Measurements from ENCODE around the gene SLC22A23. TPM values are rescaled to one million over a fixed set of nuclear protein-coding genes. Genes with fewer than 3 reads are reported as not detected.

The SLC22A23 gene
- total and polyA plus RNA-seq, 4 donors, result 4.9 to 45.4 (median 19.7) TPM

DNA sequence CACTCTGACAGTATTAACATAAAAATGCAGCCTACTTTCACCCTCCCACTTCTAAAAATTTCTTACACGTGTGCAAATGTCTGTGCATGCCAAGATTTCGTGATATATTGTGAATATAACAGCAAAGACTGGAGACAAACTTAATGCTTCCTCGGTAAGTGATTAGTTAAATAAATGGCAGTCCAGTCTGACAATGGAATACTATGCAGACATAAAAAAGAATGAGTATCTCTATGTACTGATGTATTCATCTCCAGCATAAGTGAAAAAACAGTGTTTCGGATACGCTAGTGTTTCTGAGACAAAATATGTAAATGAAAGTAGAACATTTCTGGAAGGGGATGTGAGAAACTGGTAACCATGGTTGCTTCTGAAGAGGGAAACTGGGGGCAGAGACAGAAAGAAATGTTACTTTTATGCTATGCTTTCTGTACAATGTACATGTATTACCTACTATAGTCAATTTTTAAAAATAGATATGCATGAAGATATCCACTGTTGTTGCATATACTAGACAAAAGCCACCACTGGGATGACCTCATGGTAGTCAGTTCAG lies 7.0 kb downstream of the SLC22A23 start (continued):
- TF ChIP-seq, protein P1, sequence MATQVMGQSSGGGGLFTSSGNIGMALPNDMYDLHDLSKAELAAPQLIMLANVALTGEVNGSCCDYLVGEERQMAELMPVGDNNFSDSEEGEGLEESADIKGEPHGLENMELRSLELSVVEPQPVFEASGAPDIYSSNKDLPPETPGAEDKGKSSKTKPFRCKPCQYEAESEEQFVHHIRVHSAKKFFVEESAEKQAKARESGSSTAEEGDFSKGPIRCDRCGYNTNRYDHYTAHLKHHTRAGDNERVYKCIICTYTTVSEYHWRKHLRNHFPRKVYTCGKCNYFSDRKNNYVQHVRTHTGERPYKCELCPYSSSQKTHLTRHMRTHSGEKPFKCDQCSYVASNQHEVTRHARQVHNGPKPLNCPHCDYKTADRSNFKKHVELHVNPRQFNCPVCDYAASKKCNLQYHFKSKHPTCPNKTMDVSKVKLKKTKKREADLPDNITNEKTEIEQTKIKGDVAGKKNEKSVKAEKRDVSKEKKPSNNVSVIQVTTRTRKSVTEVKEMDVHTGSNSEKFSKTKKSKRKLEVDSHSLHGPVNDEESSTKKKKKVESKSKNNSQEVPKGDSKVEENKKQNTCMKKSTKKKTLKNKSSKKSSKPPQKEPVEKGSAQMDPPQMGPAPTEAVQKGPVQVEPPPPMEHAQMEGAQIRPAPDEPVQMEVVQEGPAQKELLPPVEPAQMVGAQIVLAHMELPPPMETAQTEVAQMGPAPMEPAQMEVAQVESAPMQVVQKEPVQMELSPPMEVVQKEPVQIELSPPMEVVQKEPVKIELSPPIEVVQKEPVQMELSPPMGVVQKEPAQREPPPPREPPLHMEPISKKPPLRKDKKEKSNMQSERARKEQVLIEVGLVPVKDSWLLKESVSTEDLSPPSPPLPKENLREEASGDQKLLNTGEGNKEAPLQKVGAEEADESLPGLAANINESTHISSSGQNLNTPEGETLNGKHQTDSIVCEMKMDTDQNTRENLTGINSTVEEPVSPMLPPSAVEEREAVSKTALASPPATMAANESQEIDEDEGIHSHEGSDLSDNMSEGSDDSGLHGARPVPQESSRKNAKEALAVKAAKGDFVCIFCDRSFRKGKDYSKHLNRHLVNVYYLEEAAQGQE (IDR thresholded peaks at IDR 0.05), result no peak
- no peak for TF ChIP-seq RXRA (IDR thresholded peaks at IDR 0.05)
- TF ChIP-seq GABPA (IDR thresholded peaks at IDR 0.05 in 1 of 2, conservative IDR thresholded peaks at IDR 0.05 in 1 of 2), result no peak
- no peak for TF ChIP-seq HNF4A (conservative IDR thresholded peaks at IDR 0.05)

DNA sequence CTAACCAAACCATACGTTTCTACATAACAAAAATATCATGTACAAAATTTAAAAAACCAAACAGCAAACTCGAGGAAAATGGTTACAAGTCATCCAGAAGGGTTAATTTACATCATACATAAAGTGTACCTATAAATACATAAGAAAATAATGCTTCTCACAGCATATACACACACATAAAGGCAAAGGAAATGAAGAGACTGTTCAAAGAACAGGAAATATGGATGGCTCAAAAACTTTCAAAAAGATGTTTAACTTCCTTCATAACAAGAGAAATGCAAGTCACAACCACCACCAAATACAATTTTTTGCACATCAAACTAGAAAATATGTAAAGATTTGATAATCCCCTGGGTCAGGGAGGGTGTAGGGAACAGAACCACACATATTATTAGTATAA lies 7.5 kb downstream of the SLC22A23 start:
- no peak overlapping the region for H3K9ac ChIP-seq (ENCODE audit: low read depth in 1 of 2, low read length in 2 of 2)
- no peak for TF ChIP-seq HNF4G (IDR thresholded peaks at IDR 0.05)
- no peak for TF ChIP-seq FOXA2 (IDR thresholded peaks at IDR 0.05)
- TF ChIP-seq, protein P1 (IDR thresholded peaks at IDR 0.05), result no peak
- H3K9me3 ChIP-seq (ENCODE audit: control insufficient read depth in 4 of 4, low read length in 3 of 4), result no peaks in the 10 kb centered on the region
- no peak overlapping the region for H3K27ac ChIP-seq (ENCODE audit: low read depth in 1 of 2, low read length in 2 of 2)
- DNase-seq (ENCODE audit: low spot score), result no peak
- peaks cover 3 to 28% (median 19%) of the 10 kb centered on the region in 4 donors for H3K4me1 ChIP-seq (ENCODE audit: control insufficient read depth in 4 of 4, insufficient read depth in 4 of 4, low read length in 3 of 4)
- no peak overlapping the region for H3K4me3 ChIP-seq (ENCODE audit: low read depth in 1 of 3, low read length in 3 of 3)
- H3K36me3 ChIP-seq (ENCODE audit: control insufficient read depth in 4 of 4, insufficient read depth in 3 of 4, low read depth in 1 of 4, low read length in 3 of 4), result peaks cover 0 to 3% (median 0%) of the 10 kb centered on the region in 4 donors
- 74% methylated on average over 2 of the region's 2 CpGs for WGBS
- H3K27me3 ChIP-seq (ENCODE audit: control insufficient read depth in 4 of 4, insufficient read depth in 4 of 4, low read length in 3 of 4), result no peaks in the 10 kb centered on the region

DNA sequence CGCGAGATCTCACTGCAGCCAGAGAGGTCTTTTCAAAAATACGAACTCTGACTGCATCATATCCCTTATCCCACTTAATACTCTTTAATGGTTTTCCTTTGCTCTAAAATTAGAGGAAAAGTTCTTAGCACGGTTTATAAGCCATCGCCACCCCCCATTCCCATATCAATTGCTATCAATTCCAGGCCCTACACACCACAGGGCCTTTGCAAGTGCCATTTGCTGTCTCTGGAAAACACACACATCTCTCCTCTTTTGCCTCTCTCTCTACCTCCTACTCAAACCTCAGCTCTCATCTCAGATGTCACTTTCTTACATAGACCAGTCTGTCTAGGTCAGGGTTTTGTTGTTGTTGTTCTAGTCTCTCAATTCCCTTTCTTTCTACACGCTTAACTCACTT lies 9.8 kb downstream of the SLC22A23 start:
- no peak for TF ChIP-seq HNF4G (IDR thresholded peaks at IDR 0.05)
- TF ChIP-seq HNF4A (conservative IDR thresholded peaks at IDR 0.05), result no peak
- no peak for TF ChIP-seq SP1 (IDR thresholded peaks at IDR 0.05)
- TF ChIP-seq, protein P1 (IDR thresholded peaks at IDR 0.05), result no peak
- TF ChIP-seq, protein P2, sequence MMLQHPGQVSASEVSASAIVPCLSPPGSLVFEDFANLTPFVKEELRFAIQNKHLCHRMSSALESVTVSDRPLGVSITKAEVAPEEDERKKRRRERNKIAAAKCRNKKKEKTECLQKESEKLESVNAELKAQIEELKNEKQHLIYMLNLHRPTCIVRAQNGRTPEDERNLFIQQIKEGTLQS (IDR thresholded peaks at IDR 0.05), result no peak
- no peak for TF ChIP-seq RAD21 (IDR thresholded peaks at IDR 0.05)
- no peak for TF ChIP-seq JUND (IDR thresholded peaks at IDR 0.05)
- no peak for TF ChIP-seq YY1 (IDR thresholded peaks at IDR 0.05)
- no peak for TF ChIP-seq GABPA (IDR thresholded peaks at IDR 0.05 in 1 of 2, conservative IDR thresholded peaks at IDR 0.05 in 1 of 2)
- WGBS, result 98% methylated on average over 6 of the region's 6 CpGs

More for the DNA sequence above, 9.8 kb downstream of the SLC22A23 start:
- DNase-seq (ENCODE audit: low spot score), result no peak
- Histone ChIP-seq H3K27me3 (ENCODE audit: control insufficient read depth in 4 of 4, insufficient read depth in 4 of 4, low read length in 3 of 4) (no peaks in the 10 kb centered on the region), H3K36me3 (ENCODE audit: control insufficient read depth in 4 of 4, insufficient read depth in 3 of 4, low read depth in 1 of 4, low read length in 3 of 4) (peaks cover 0 to 3% (median 0%) of the 10 kb centered on the region in 4 donors), H3K9ac (ENCODE audit: low read depth in 1 of 2, low read length in 2 of 2) (no peak overlapping the region), H3K4me1 (ENCODE audit: control insufficient read depth in 4 of 4, insufficient read depth in 4 of 4, low read length in 3 of 4) (peaks cover 3 to 14% (median 8%) of the 10 kb centered on the region in 4 donors), H3K9me3 (ENCODE audit: control insufficient read depth in 4 of 4, low read length in 3 of 4) (no peaks in the 10 kb centered on the region), H3K4me3 (ENCODE audit: low read depth in 1 of 3, low read length in 3 of 3) (no peak overlapping the region), H3K27ac (ENCODE audit: low read depth in 1 of 2, low read length in 2 of 2) (no peak overlapping the region)
